ENCODE results near the gene NEURL1. TPM values are rescaled to one million over a fixed set of nuclear protein-coding genes. Genes with fewer than 3 reads are reported as not detected.
"Not testable (repeated sequence)": the region's sequence is repeated elsewhere in the genome, so short reads cannot be mapped to it uniquely, and the experiment has no call there.

Gene NEURL1
- total RNA-seq, 1 donor from 2014 or later = 0.93 TPM

GRCh38 chr10:103479135-103479534 is 14.4 kb upstream of the NEURL1 start, which contains the start of gene CALHM3:
Gene CALHM3 (minus strand): TSS chr10:103479240. CDS start chr10:103479032, 208 bp downstream.
- H3K9me3 Mint-ChIP-seq = no peaks in the 10 kb centered on the region
- no peak for TF ChIP-seq CTCF (IDR thresholded peaks at IDR 0.05)
- intact Hi-C loops (cut with micrococcal nuclease) = loop anchor here (10.0 kb wide), 1 partner anchor 834 kb away; the partner anchor contains the start of gene TRIM8
- no peak for DNase-seq
- H3K36me3 Mint-ChIP-seq (ENCODE audit: low read depth) = no peaks in the 10 kb centered on the region
- ChIA-PET POLR2A (no interaction called here), CTCF (interaction anchor here (3.3 kb wide), 1 partner anchor 62 kb away, joined by 28 read pairs; no protein-coding TSS in a partner anchor)
- ATAC-seq (ENCODE audit: low read depth) = peak; percentile 56
- H3K4me1 Mint-ChIP-seq = peaks cover 6% of the 10 kb centered on the region
- H3K4me3 Mint-ChIP-seq = no peak within 1 kb of the TSS
- H3K27me3 Mint-ChIP-seq = no peaks in the 10 kb centered on the region
- no peak within 1 kb of the TSS for H3K27ac Mint-ChIP-seq

- POLR2A ChIA-PET = interaction anchor here (1.4 kb wide), 1 partner anchor 28 kb away, joined by 3 read pairs; the partner anchor contains the start of gene CALHM2
Measured at GRCh38 chr10:103480521-103480920, 13.0 kb upstream of the NEURL1 start.

GRCh38 chr10:103481974-103482531 is 11.5 kb upstream of the NEURL1 start:
- intact Hi-C loops (cut with micrococcal nuclease) = loop anchor here (1.0 to 2.0 kb wide), 4 partner anchors 11 to 111 kb away; partner anchors contain the start of gene CALHM2
- no peak overlapping the region for H3K4me3 Mint-ChIP-seq
- CTCF ChIA-PET = interaction anchor here (0.9 to 3.3 kb wide), 4 partner anchors 10 to 65 kb away, joined by 4 to 28 read pairs (median 8); partner anchors contain the start of gene CALHM2
- POLR2A ChIA-PET = no interaction called here
- H3K4me1 Mint-ChIP-seq = peaks cover 9% of the 10 kb centered on the region
- peak; percentile 49 for TF ChIP-seq CTCF (IDR thresholded peaks at IDR 0.05)
- H3K27me3 Mint-ChIP-seq = no peaks in the 10 kb centered on the region
- H3K27ac Mint-ChIP-seq = no peak overlapping the region
- H3K9me3 Mint-ChIP-seq = no peaks in the 10 kb centered on the region
- DNase-seq (no peak), ATAC-seq (ENCODE audit: low read depth) (peak; percentile 78)
- no peaks in the 10 kb centered on the region for H3K36me3 Mint-ChIP-seq (ENCODE audit: low read depth)

More at GRCh38 chr10:103480521-103480920, 13.0 kb upstream of the NEURL1 start:
- H3K36me3 Mint-ChIP-seq (ENCODE audit: low read depth) = no peaks in the 10 kb centered on the region
- ATAC-seq (ENCODE audit: low read depth) (no peak), DNase-seq (no peak)
- no peak overlapping the region for H3K27ac Mint-ChIP-seq
- no peaks in the 10 kb centered on the region for H3K27me3 Mint-ChIP-seq
- H3K4me1 Mint-ChIP-seq = peaks cover 6% of the 10 kb centered on the region
- CTCF ChIA-PET = interaction anchor here (0.8 to 3.3 kb wide), 4 partner anchors 13 to 64 kb away, joined by 3 to 28 read pairs (median 6); partner anchors contain the start of gene CALHM2
- intact Hi-C loops (cut with micrococcal nuclease) = no loop called here
- no peak for TF ChIP-seq CTCF (IDR thresholded peaks at IDR 0.05)
- no peaks in the 10 kb centered on the region for H3K9me3 Mint-ChIP-seq
- no peak overlapping the region for H3K4me3 Mint-ChIP-seq

- intact Hi-C loops (cut with micrococcal nuclease) = loop anchor here (5.0 kb wide), 1 partner anchor 650 kb away; the partner anchor contains the start of gene CYP17A1
- CTCF ChIA-PET = interaction anchor here (1.8 to 5.0 kb wide), 2 partner anchors 68 to 74 kb away, joined by 9 to 112 read pairs; no protein-coding TSS in a partner anchor
- H3K4me3 Mint-ChIP-seq; DNase-seq; ATAC-seq (ENCODE audit: low read depth); POLR2A ChIA-PET; H3K9me3 Mint-ChIP-seq; H3K27ac Mint-ChIP-seq; H3K36me3 Mint-ChIP-seq (ENCODE audit: low read depth); H3K27me3 Mint-ChIP-seq: not testable (repeated sequence)
- peaks cover 23% of the 10 kb centered on the region for H3K4me1 Mint-ChIP-seq
Measured at GRCh38 chr10:103486635-103487409, 6.7 kb upstream of the NEURL1 start.

GRCh38 chr10:103487410-103487708 is 6.1 kb upstream of the NEURL1 start:
- Mint-ChIP-seq H3K27ac (no peak overlapping the region), H3K36me3 (ENCODE audit: low read depth) (no peaks in the 10 kb centered on the region), H3K9me3 (no peaks in the 10 kb centered on the region), H3K27me3 (no peaks in the 10 kb centered on the region), H3K4me3 (no peak overlapping the region), H3K4me1 (peaks cover 20% of the 10 kb centered on the region)
- ChIA-PET POLR2A (no interaction called here), CTCF (interaction anchor here (5.0 kb wide), 1 partner anchor 69 kb away, joined by 112 read pairs; no protein-coding TSS in a partner anchor)
- intact Hi-C loops (cut with micrococcal nuclease) = loop anchor here (5.0 kb wide), 1 partner anchor 650 kb away; the partner anchor contains the start of gene CYP17A1
- no peak for TF ChIP-seq CTCF (IDR thresholded peaks at IDR 0.05)
- no peak for ATAC-seq (ENCODE audit: low read depth)
- no peak for DNase-seq
